SU-DHL-6 (cell line): ENCODE results near the gene HHAT.

Experiments used
- EZH2phosphoT487 ChIP-seq: fragments of 200-600 bp; sonication (generic), shearing (Covaris generic); conservative IDR thresholded peaks from 2 replicates; pipeline ENCODE4 v1.6.1; 2018; ENCODE audit warnings: mild to moderate bottlenecking, antibody characterized with exemption, low read length, moderate library complexity, mixed read lengths
- TF ChIP-seq, protein P1 (sequence below): fragments of 200-600 bp; sonication (generic); IDR thresholded peaks from one replicate; pipeline ENCODE4 v1.5.1; 2017; ENCODE audit warnings: antibody characterized with exemption, mild to moderate bottlenecking, low read length, moderate library complexity; ENCODE audit not compliant: insufficient read depth, poor library complexity, severe bottlenecking

- TF ChIP-seq, protein P1, sequence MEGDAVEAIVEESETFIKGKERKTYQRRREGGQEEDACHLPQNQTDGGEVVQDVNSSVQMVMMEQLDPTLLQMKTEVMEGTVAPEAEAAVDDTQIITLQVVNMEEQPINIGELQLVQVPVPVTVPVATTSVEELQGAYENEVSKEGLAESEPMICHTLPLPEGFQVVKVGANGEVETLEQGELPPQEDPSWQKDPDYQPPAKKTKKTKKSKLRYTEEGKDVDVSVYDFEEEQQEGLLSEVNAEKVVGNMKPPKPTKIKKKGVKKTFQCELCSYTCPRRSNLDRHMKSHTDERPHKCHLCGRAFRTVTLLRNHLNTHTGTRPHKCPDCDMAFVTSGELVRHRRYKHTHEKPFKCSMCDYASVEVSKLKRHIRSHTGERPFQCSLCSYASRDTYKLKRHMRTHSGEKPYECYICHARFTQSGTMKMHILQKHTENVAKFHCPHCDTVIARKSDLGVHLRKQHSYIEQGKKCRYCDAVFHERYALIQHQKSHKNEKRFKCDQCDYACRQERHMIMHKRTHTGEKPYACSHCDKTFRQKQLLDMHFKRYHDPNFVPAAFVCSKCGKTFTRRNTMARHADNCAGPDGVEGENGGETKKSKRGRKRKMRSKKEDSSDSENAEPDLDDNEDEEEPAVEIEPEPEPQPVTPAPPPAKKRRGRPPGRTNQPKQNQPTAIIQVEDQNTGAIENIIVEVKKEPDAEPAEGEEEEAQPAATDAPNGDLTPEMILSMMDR, result no peak
- no peak for TF ChIP-seq EZH2phosphoT487
These were observed 135.9 kb downstream of the HHAT start for GRCh38 chr1:210464519-210465039.
